Activated CD4-positive, alpha-beta T cell treated with anti-CD3 and anti-CD28 coated beads for 36 hours (primary cell): ENCODE results near the gene KMT2C. TPM values are rescaled to one million over a fixed set of nuclear protein-coding genes. Genes with fewer than 3 reads are reported as not detected.

Experiments
- ATAC-seq: fragments of 200-7000 bp; cut with Tn5 transposase; one replicate; pipeline ENCODE4 v1.10.0; 2021; ENCODE audit warnings: mild to moderate bottlenecking, moderate library complexity
- CTCF ChIA-PET: fragments of 350-600 bp; sonication (Branson Sonifier 250); formaldehyde crosslinking; loops from one replicate; lab custom pipeline; 2021; ENCODE audit warnings: antibody characterized with exemption; lab: Charles Lee
- POLR2A ChIA-PET: fragments of 350-600 bp; sonication (Branson Sonifier 250); formaldehyde crosslinking; loops from one replicate; lab custom pipeline; 2021; ENCODE audit warnings: antibody characterized with exemption, inconsistent platforms; lab: Charles Lee
- DNase-seq: peaks from one replicate; pipeline ENCODE4 v3.0.0-alpha.2; 2020
- H3K27ac Mint-ChIP-seq: one replicate; pipeline ENCODE4 v1.8.0; 2021; ENCODE audit warnings: mixed read lengths
- H3K27me3 Mint-ChIP-seq: one replicate; pipeline ENCODE4 v1.8.0; 2021; ENCODE audit warnings: mixed read lengths
- H3K36me3 Mint-ChIP-seq: one replicate; pipeline ENCODE4 v1.8.0; 2021; ENCODE audit warnings: low read depth, mixed read lengths
- H3K4me1 Mint-ChIP-seq: one replicate; pipeline ENCODE4 v1.8.0; 2021; ENCODE audit warnings: mixed read lengths
- H3K4me3 Mint-ChIP-seq: one replicate; pipeline ENCODE4 v1.8.0; 2021; ENCODE audit warnings: mild to moderate bottlenecking, moderate library complexity, mixed read lengths
- H3K9me3 Mint-ChIP-seq: one replicate; pipeline ENCODE4 v1.8.0; 2021; ENCODE audit warnings: low read depth, mixed read lengths
- intact Hi-C, 2 experiments: fragments of 100-400 bp; cut with DNase I in 1 of 2; cut with micrococcal nuclease in 1 of 2; formaldehyde crosslinking; loops; one replicate each; pipeline versions ENCODE4 v1.14.2 to v1.15.1; 2022 to 2024; cut with DNase I, micrococcal nuclease
- total RNA-seq, 2 experiments: library from RNA; stranded (reverse); gene quantifications; one replicate each; pipeline ENCODE4 v1.2.3, GENCODE V29; 2021

Gene KMT2C
- total RNA-seq, 2 experiments from 2014 or later = 35.9 to 42.7 TPM

- H3K27me3 Mint-ChIP-seq = no peaks in the 10 kb centered on the region
- DNase-seq (no peak), ATAC-seq (no peak)
- H3K4me1 Mint-ChIP-seq = peaks cover 7% of the 10 kb centered on the region
- peak overlapping the region; percentile 4 for H3K27ac Mint-ChIP-seq
- POLR2A ChIA-PET = interaction anchor here (0.7 kb wide), 1 partner anchor 8 kb away, joined by 3 read pairs; no protein-coding TSS in a partner anchor
- CTCF ChIA-PET = interaction anchor here (1.2 kb wide), 1 partner anchor 24 kb away, joined by 3 read pairs; no protein-coding TSS in a partner anchor
- H3K9me3 Mint-ChIP-seq = peaks cover 11% of the 10 kb centered on the region
- H3K4me3 Mint-ChIP-seq = no peak overlapping the region
- intact Hi-C loops = no loop called here
- peaks cover 58% of the 10 kb centered on the region for H3K36me3 Mint-ChIP-seq
Measured at GRCh38 chr7:152126741-152127140, 309.1 kb downstream of the KMT2C start.

- Mint-ChIP-seq H3K27ac (no peak overlapping the region), H3K4me3 (no peak overlapping the region), H3K9me3 (peaks cover 11% of the 10 kb centered on the region), H3K36me3 (peaks cover 73% of the 10 kb centered on the region), H3K27me3 (no peaks in the 10 kb centered on the region), H3K4me1 (peaks cover 10% of the 10 kb centered on the region)
- ATAC-seq (no peak), DNase-seq (no peak)
- ChIA-PET CTCF (no interaction called here), POLR2A (no interaction called here)
- intact Hi-C loops = no loop called here
Measured at GRCh38 chr7:152122540-152122939, 313.3 kb downstream of the KMT2C start.

- Mint-ChIP-seq H3K4me1 (peaks cover 10% of the 10 kb centered on the region), H3K36me3 (peaks cover 66% of the 10 kb centered on the region), H3K27ac (peak overlapping the region; percentile 27), H3K4me3 (no peak overlapping the region), H3K9me3 (peaks cover 11% of the 10 kb centered on the region), H3K27me3 (no peaks in the 10 kb centered on the region)
- ATAC-seq = no peak
- DNase-seq = no peak
- CTCF ChIA-PET = no interaction called here
- intact Hi-C loops = no loop called here
- POLR2A ChIA-PET = no interaction called here
Measured at GRCh38 chr7:152121432-152121831, 314.4 kb downstream of the KMT2C start.

- POLR2A ChIA-PET = no interaction called here
- peaks cover 11% of the 10 kb centered on the region for H3K9me3 Mint-ChIP-seq
- H3K27ac Mint-ChIP-seq = no peak overlapping the region
- no peaks in the 10 kb centered on the region for H3K27me3 Mint-ChIP-seq
- H3K36me3 Mint-ChIP-seq = peaks cover 65% of the 10 kb centered on the region
- intact Hi-C loops = no loop called here
- H3K4me1 Mint-ChIP-seq = peaks cover 10% of the 10 kb centered on the region
- ATAC-seq (no peak), DNase-seq (no peak)
- CTCF ChIA-PET = no interaction called here
- H3K4me3 Mint-ChIP-seq = no peak overlapping the region
Measured at GRCh38 chr7:152120776-152121175, 315.0 kb downstream of the KMT2C start.

- H3K4me1 Mint-ChIP-seq = peaks cover 10% of the 10 kb centered on the region
- H3K27ac Mint-ChIP-seq = no peak overlapping the region
- H3K36me3 Mint-ChIP-seq = peaks cover 64% of the 10 kb centered on the region
- no peak for ATAC-seq
- DNase-seq = no peak
- ChIA-PET POLR2A (no interaction called here), CTCF (no interaction called here)
- no peaks in the 10 kb centered on the region for H3K27me3 Mint-ChIP-seq
- peaks cover 11% of the 10 kb centered on the region for H3K9me3 Mint-ChIP-seq
- intact Hi-C loops = no loop called here
- H3K4me3 Mint-ChIP-seq = no peak overlapping the region
Measured at GRCh38 chr7:152120210-152120609, 315.6 kb downstream of the KMT2C start.

GRCh38 chr7:152117356-152117755, 318.4 kb downstream of the KMT2C start:
- Mint-ChIP-seq H3K9me3 (no peaks in the 10 kb centered on the region), H3K4me1 (peaks cover 4% of the 10 kb centered on the region), H3K27me3 (no peaks in the 10 kb centered on the region), H3K27ac (no peak overlapping the region), H3K36me3 (peaks cover 54% of the 10 kb centered on the region), H3K4me3 (no peak overlapping the region)
- DNase-seq (no peak), ATAC-seq (no peak)
- intact Hi-C loops = no loop called here
- ChIA-PET CTCF (interaction anchor here (0.7 kb wide), 1 partner anchor 10 kb away, joined by 4 read pairs; no protein-coding TSS in a partner anchor), POLR2A (no interaction called here)

GRCh38 chr7:152115021-152115718, 320.6 kb downstream of the KMT2C start:
- Mint-ChIP-seq H3K27me3 (no peaks in the 10 kb centered on the region), H3K27ac (no peak overlapping the region), H3K4me1 (no peaks in the 10 kb centered on the region), H3K36me3 (peaks cover 38% of the 10 kb centered on the region), H3K9me3 (no peaks in the 10 kb centered on the region), H3K4me3 (no peak overlapping the region)
- intact Hi-C loops = no loop called here
- ATAC-seq (no peak), DNase-seq (no peak)
- ChIA-PET POLR2A (interaction anchor here (0.5 kb wide), 1 partner anchor 380 kb away, joined by 3 read pairs; no protein-coding TSS in a partner anchor), CTCF (interaction anchor here (1.8 kb wide), 1 partner anchor 9 kb away, joined by 4 read pairs; no protein-coding TSS in a partner anchor)

- intact Hi-C loops = no loop called here
- Mint-ChIP-seq H3K4me3 (no peak overlapping the region), H3K9me3 (no peaks in the 10 kb centered on the region), H3K36me3 (peaks cover 33% of the 10 kb centered on the region), H3K27ac (no peak overlapping the region), H3K4me1 (peaks cover 5% of the 10 kb centered on the region), H3K27me3 (no peaks in the 10 kb centered on the region)
- ChIA-PET CTCF (interaction anchor here (0.5 kb wide), 1 partner anchor 1096 kb away, joined by 3 read pairs; no protein-coding TSS in a partner anchor), POLR2A (no interaction called here)
- ATAC-seq = no peak
- no peak for DNase-seq
Measured at GRCh38 chr7:152112829-152113228, 323.0 kb downstream of the KMT2C start.

- no peak overlapping the region for H3K4me3 Mint-ChIP-seq
- ChIA-PET POLR2A (no interaction called here), CTCF (interaction anchor here (0.6 kb wide), 1 partner anchor 461 kb away, joined by 3 read pairs; no protein-coding TSS in a partner anchor)
- H3K4me1 Mint-ChIP-seq = peaks cover 5% of the 10 kb centered on the region
- H3K9me3 Mint-ChIP-seq = no peaks in the 10 kb centered on the region
- DNase-seq (no peak), ATAC-seq (no peak)
- H3K27ac Mint-ChIP-seq = no peak overlapping the region
- intact Hi-C loops = no loop called here
- H3K27me3 Mint-ChIP-seq = no peaks in the 10 kb centered on the region
- H3K36me3 Mint-ChIP-seq = peaks cover 30% of the 10 kb centered on the region
Measured at GRCh38 chr7:152108359-152108758, 327.4 kb downstream of the KMT2C start.

GRCh38 chr7:152107945-152108344, 327.9 kb downstream of the KMT2C start:
- Mint-ChIP-seq H3K4me1 (peaks cover 5% of the 10 kb centered on the region), H3K9me3 (no peaks in the 10 kb centered on the region), H3K4me3 (no peak overlapping the region), H3K27ac (no peak overlapping the region), H3K36me3 (peaks cover 29% of the 10 kb centered on the region), H3K27me3 (no peaks in the 10 kb centered on the region)
- intact Hi-C loops = no loop called here
- POLR2A ChIA-PET = no interaction called here
- DNase-seq (no peak), ATAC-seq (no peak)
- CTCF ChIA-PET = no interaction called here

- Mint-ChIP-seq H3K36me3 (peaks cover 29% of the 10 kb centered on the region), H3K27me3 (no peaks in the 10 kb centered on the region), H3K9me3 (no peaks in the 10 kb centered on the region), H3K27ac (no peak overlapping the region), H3K4me1 (peaks cover 5% of the 10 kb centered on the region), H3K4me3 (no peak overlapping the region)
- ChIA-PET POLR2A (interaction anchor here (0.6 to 0.7 kb wide), 2 partner anchors 54 to 441 kb away, joined by 5 to 6 read pairs; no protein-coding TSS in a partner anchor), CTCF (interaction anchor here (0.8 kb wide), 1 partner anchor 11 kb away, joined by 4 read pairs; no protein-coding TSS in a partner anchor)
- ATAC-seq = no peak
- DNase-seq = no peak
- intact Hi-C loops = no loop called here
Measured at GRCh38 chr7:152106990-152107389, 328.8 kb downstream of the KMT2C start.

GRCh38 chr7:152105205-152105604, 330.6 kb downstream of the KMT2C start:
- intact Hi-C loops = no loop called here
- CTCF ChIA-PET = no interaction called here
- H3K27ac Mint-ChIP-seq = no peak overlapping the region

More at GRCh38 chr7:152105205-152105604, 330.6 kb downstream of the KMT2C start:
- Mint-ChIP-seq H3K4me1 (peaks cover 5% of the 10 kb centered on the region), H3K4me3 (no peak overlapping the region), H3K9me3 (no peaks in the 10 kb centered on the region), H3K36me3 (peaks cover 36% of the 10 kb centered on the region), H3K27me3 (no peaks in the 10 kb centered on the region)
- ATAC-seq (no peak), DNase-seq (no peak)
- POLR2A ChIA-PET = interaction anchor here (0.5 kb wide), 1 partner anchor 490 kb away, joined by 3 read pairs; no protein-coding TSS in a partner anchor
